GM19025 (cell line): ENCODE results near the gene ZSWIM7.
A peak's percentile ranks its signal among the peaks of the same experiment; 100 is the strongest.

Source experiments
- ATAC-seq: cut with Tn5 transposase; IDR thresholded peaks from one replicate; pipeline ENCODE4 v1.9.1; 2021; ENCODE audit warnings: mild to moderate bottlenecking, low read depth, moderate library complexity; ENCODE audit not compliant: unreplicated experiment

Gene ZSWIM7

GRCh38 chr17:15999141-15999973, at the start of gene ZSWIM7, which contains the start of gene TTC19:
ZSWIM7 (minus strand) TSS chr17:15999704; CDS start chr17:15999594, 110 bp downstream.
TTC19 (plus strand) TSS chr17:15999824; CDS start chr17:15999849, 25 bp downstream.
- peak; percentile 94 for ATAC-seq

GRCh38 chr17:16048811-16049449, 49.4 kb upstream of the ZSWIM7 start:
- ATAC-seq: no peak

GRCh38 chr17:16046966-16047365, 47.5 kb upstream of the ZSWIM7 start:
- no peak for ATAC-seq

GRCh38 chr17:16044487-16044886, 45.0 kb upstream of the ZSWIM7 start:
- ATAC-seq: no peak

- no peak for ATAC-seq
Measured at GRCh38 chr17:16040710-16041251, 41.3 kb upstream of the ZSWIM7 start.

- no peak for ATAC-seq
Measured at GRCh38 chr17:16037636-16038035, 38.1 kb upstream of the ZSWIM7 start.

GRCh38 chr17:16036261-16036660, 36.8 kb upstream of the ZSWIM7 start:
- ATAC-seq: no peak

GRCh38 chr17:16033729-16034349, 34.3 kb upstream of the ZSWIM7 start:
- ATAC-seq: no peak

GRCh38 chr17:16027708-16028584, 28.4 kb upstream of the ZSWIM7 start:
- peak; percentile 70 for ATAC-seq

GRCh38 chr17:16026895-16027294, 27.4 kb upstream of the ZSWIM7 start:
- ATAC-seq: no peak

GRCh38 chr17:16025202-16025601, 25.7 kb upstream of the ZSWIM7 start:
- ATAC-seq: no peak

- ATAC-seq: no peak
Measured at GRCh38 chr17:16023881-16024280, 24.4 kb upstream of the ZSWIM7 start.

GRCh38 chr17:16019347-16019746, 19.8 kb upstream of the ZSWIM7 start:
- no peak for ATAC-seq

GRCh38 chr17:16013943-16014407, 14.5 kb upstream of the ZSWIM7 start:
- no peak for ATAC-seq

- ATAC-seq: no peak
Measured at GRCh38 chr17:16007439-16007838, 7.9 kb upstream of the ZSWIM7 start.

GRCh38 chr17:16005636-16006035, 6.1 kb upstream of the ZSWIM7 start:
- no peak for ATAC-seq

GRCh38 chr17:16003841-16004240, 4.3 kb upstream of the ZSWIM7 start:
- no peak for ATAC-seq

GRCh38 chr17:16002708-16003260, 3.3 kb upstream of the ZSWIM7 start:
- no peak for ATAC-seq

- ATAC-seq: no peak
Measured at GRCh38 chr17:16001226-16001897, 1.9 kb upstream of the ZSWIM7 start.
